ENCODE results near the gene OLR1.
"Not testable (repeated sequence)": the region's sequence is repeated elsewhere in the genome, so short reads cannot be mapped to it uniquely, and the experiment has no call there.

The OLR1 gene

DNA sequence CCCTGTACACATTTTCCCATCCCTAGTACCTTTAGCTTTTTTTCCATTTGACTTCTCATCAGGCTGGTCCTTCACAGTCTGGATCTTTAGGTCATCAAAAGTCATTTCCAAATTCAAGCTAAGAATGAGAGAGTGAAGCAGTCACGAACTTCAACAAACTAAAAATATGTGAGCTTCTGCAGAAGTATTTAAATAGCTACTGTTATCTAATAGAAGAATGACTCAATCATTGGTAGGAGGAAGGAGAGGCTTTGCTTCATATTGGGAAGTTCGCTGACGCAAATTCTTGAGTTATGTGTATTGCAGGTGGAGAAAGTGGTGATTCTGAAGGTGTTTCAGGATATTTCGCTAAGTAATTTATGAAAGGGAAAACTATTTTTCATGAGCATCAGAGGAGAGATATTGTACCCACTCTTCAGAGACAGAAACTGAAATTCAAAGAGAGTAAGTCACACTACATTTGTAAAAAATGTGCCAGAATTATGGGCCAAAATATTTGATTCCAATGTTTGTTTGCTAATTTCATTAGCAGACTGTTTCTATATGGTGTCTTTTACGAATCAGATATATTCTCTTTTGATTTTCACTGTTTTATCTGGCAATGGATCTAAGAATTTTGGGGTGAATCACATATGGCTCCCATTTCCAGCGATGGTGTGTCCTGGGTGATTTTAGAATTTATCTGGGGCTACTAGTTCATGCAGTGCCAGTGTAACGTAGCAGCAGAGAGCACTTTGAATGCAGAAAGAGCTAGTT is at the start of gene OLR1:
OLR1 (minus strand) TSS at position 160 of the 756 bp plus-strand sequence; CDS start at position 105, 55 bp downstream.
- TF ChIP-seq, protein P1, sequence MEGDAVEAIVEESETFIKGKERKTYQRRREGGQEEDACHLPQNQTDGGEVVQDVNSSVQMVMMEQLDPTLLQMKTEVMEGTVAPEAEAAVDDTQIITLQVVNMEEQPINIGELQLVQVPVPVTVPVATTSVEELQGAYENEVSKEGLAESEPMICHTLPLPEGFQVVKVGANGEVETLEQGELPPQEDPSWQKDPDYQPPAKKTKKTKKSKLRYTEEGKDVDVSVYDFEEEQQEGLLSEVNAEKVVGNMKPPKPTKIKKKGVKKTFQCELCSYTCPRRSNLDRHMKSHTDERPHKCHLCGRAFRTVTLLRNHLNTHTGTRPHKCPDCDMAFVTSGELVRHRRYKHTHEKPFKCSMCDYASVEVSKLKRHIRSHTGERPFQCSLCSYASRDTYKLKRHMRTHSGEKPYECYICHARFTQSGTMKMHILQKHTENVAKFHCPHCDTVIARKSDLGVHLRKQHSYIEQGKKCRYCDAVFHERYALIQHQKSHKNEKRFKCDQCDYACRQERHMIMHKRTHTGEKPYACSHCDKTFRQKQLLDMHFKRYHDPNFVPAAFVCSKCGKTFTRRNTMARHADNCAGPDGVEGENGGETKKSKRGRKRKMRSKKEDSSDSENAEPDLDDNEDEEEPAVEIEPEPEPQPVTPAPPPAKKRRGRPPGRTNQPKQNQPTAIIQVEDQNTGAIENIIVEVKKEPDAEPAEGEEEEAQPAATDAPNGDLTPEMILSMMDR (IDR thresholded peaks at IDR 0.05; ENCODE audit: low read depth, low read length): no peak
- DNase-seq (ENCODE audit: extremely low read depth, low read depth): no peak

DNA sequence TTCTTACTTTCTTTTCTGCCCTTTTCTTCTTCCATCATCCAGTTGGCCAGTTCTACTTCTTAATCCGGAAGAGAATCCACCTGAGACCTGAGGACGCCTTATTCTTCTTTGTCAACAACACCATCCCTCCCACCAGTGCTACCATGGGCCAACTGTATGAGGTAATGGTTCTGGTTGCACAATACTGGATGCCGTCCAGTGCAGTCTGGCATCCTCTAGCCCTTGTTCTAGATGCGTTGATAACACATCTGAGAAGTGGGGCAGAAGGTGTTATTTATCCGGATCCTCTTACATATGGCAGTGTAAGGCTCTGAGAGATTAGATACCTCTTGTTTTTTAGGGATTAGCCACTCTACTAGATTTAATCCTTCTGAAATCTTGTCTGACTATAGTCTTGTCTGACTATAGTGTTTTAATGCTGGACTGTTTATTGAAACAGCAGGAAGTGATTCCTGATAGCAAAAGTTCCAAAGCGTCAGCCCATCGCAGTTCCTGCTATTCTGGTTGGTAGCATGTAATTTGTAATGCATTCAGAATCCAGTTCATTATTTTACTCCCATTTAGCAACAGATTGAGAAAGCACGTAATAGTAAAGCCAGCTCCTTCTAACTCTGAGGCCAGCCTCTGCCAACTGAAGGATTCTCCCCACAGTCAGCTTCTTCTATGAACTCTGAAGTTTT is 48.6 kb upstream of the OLR1 start:
- TF ChIP-seq, protein P1 (IDR thresholded peaks at IDR 0.05; ENCODE audit: low read depth, low read length): no peak
- no peak for DNase-seq (ENCODE audit: extremely low read depth, low read depth)

DNA sequence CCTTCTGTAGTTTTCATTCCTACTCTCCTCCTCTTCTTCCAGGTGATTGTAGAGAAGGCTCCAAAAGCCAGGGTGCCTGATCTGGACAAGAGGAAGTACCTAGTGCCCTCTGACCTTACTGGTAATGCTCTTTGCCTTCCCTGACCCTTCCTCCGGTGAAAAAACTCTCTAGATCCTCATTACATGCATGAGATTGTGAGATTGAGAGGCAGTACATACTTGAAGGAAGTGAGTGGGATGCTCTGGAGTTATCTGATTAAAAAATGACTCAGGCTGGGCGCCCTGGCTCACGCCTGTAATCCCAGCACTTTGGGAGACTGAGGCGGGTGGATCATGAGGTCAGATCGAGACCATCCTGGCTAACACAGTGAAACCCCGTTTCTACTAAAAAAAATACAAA is 46.1 kb upstream of the OLR1 start:
- DNase-seq (ENCODE audit: extremely low read depth, low read depth): no peak
- TF ChIP-seq, protein P1 (IDR thresholded peaks at IDR 0.05; ENCODE audit: low read depth, low read length): no peak

DNA sequence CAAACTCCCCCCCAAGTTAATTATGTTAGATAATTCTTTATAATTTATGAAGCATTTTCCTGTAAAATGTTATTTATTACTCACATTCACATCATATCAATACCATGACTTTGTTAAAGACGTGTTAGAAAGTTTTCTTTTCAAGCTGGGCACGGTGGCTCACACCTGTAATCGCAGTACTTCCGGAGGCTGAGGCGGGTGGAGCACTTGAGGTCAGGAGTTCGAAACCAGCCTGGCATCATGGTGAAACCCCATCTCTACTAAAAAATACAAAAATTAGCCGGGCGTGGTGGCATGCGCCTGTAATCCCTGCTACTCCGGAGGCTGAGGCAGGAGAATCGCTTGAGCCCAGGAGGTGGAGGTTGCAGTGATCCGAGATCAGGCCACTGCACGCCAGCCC is 44.0 kb upstream of the OLR1 start:
- DNase-seq (ENCODE audit: extremely low read depth, low read depth): not testable (repeated sequence)

DNA sequence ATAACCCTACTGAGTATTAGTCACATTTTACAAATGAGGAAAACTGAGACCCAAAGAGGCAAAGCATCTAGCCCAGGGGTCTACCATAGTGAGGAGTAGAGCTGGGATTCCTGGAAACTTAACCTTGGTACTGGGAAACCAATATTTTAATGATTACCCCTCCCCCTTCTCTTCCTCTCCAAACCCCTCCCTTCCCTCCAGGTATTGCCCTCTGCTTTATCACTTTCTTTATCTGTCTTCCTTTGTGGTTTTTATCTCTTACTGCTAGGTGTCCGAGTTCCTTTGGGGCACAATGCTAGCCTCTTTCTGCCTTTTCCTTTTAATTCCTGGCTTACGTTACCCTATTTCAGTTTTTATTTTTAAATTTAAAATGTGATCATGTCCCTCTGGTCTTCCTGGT is 43.5 kb upstream of the OLR1 start:
- TF ChIP-seq, protein P1 (IDR thresholded peaks at IDR 0.05; ENCODE audit: low read depth, low read length): no peak
- DNase-seq (ENCODE audit: extremely low read depth, low read depth): no peak

DNA sequence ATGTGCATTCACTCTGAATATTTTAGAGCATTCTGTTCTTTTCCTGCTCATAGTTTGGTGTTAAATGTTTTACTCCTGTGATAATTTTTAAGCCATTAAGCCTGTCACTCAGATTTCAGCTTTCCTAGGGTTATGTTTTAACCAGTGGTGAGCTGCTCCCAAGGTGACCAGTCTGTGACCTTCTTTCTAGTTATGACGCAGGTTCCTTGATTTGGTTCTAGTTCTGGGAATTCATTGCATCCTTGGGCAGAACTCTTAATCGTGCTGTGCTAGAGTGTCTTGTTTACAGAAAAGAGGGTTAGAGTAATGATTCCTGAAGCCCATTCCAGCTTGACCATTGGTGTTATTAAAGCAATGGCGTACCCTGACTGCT is 42.9 kb upstream of the OLR1 start:
- DNase-seq (ENCODE audit: extremely low read depth, low read depth): no peak
- TF ChIP-seq, protein P1 (IDR thresholded peaks at IDR 0.05; ENCODE audit: low read depth, low read length): no peak

DNA sequence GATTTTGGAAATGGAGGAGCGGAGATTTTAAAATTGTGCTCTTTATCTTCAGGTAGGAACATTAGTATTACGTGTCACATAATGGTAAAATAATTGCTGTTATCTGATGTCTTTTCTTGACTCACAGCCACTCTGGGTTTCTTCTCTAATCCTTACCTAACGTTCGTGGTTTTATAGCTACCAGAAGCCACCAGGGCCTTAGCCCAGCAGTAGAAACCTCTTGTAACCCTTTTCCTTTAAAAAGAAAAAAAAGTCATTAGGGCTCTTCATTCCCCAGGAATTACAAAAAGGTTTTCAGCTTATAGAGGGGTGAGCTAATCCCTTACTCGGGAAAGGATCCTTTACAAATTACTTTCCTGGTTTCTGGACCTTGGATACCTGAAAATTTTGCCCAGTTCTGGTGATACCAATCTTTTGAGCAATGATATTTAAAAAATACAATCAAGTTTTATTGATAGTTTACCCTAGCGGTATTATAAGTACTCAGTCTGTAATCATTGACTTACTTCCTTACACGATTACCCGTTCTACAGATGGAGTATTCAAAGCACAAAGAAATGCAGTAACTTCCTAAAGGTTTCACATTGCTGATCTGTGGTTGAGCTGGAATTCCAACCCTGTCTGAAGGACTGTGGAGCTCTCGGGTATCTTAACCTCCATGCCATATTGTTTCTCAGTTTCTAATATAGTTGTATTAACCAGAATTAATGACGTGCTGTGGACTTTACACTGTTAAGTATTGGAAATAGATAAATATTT is 42.4 kb upstream of the OLR1 start:
- TF ChIP-seq, protein P1 (IDR thresholded peaks at IDR 0.05; ENCODE audit: low read depth, low read length): no peak
- no peak for DNase-seq (ENCODE audit: extremely low read depth, low read depth)
